Suppressor macrophage treated with lipopolysaccharide for 1 hour (primary cell): ENCODE results near the gene MIS18BP1.
A peak's percentile ranks its signal among the peaks of the same experiment; 100 is the strongest.
"Not testable (repeated sequence)": the region's sequence is repeated elsewhere in the genome, so short reads cannot be mapped to it uniquely, and the experiment has no call there.

Source experiments
- DNase-seq, 3 donors: peaks; one replicate each; pipeline ENCODE4 v3.0.0-alpha.2; 2020 to 2022

Gene MIS18BP1

GRCh38 chr14:45253070-45253753 lies at the start of gene MIS18BP1:
Gene MIS18BP1 (minus strand): TSS chr14:45253202. CDS start chr14:45247286, 5,916 bp downstream.
- peak; percentile 97 to 98 (median 98) for DNase-seq

GRCh38 chr14:45298423-45299117 lies 45.6 kb upstream of the MIS18BP1 start:
- DNase-seq: no peak

GRCh38 chr14:45294796-45295195 lies 41.8 kb upstream of the MIS18BP1 start:
- DNase-seq: not testable (repeated sequence)

- DNase-seq: no peak
Measured at GRCh38 chr14:45290547-45290946, 37.5 kb upstream of the MIS18BP1 start.

GRCh38 chr14:45287610-45288009 lies 34.6 kb upstream of the MIS18BP1 start:
- DNase-seq: no peak

- DNase-seq: no peak
Measured at GRCh38 chr14:45284802-45285201, 31.8 kb upstream of the MIS18BP1 start.

GRCh38 chr14:45281731-45282400 lies 28.9 kb upstream of the MIS18BP1 start:
- not testable (repeated sequence) for DNase-seq

GRCh38 chr14:45271858-45272537 lies 19.0 kb upstream of the MIS18BP1 start:
- DNase-seq: no peak

- DNase-seq: no peak
Measured at GRCh38 chr14:45270031-45270430, 17.0 kb upstream of the MIS18BP1 start.

GRCh38 chr14:45267071-45267470 lies 14.1 kb upstream of the MIS18BP1 start:
- DNase-seq: no peak

- DNase-seq: no peak
Measured at GRCh38 chr14:45262637-45263036, 9.6 kb upstream of the MIS18BP1 start.

GRCh38 chr14:45261209-45261608 lies 8.2 kb upstream of the MIS18BP1 start:
- no peak for DNase-seq

GRCh38 chr14:45258805-45259204 lies 5.8 kb upstream of the MIS18BP1 start:
- DNase-seq: no peak

- DNase-seq: no peak
Measured at GRCh38 chr14:45258073-45258472, 5.1 kb upstream of the MIS18BP1 start.

GRCh38 chr14:45254771-45255170 lies 1.8 kb upstream of the MIS18BP1 start:
- peak; percentile 10 to 64 (median 51) for DNase-seq

- no peak for DNase-seq
Measured at GRCh38 chr14:45253754-45254310, 830 bp upstream of the MIS18BP1 start.

GRCh38 chr14:45252366-45253069 lies 484 bp downstream of the MIS18BP1 start:
- peak in 1 of 3 donors; percentile 23 for DNase-seq

GRCh38 chr14:45251912-45252311 lies 1.1 kb downstream of the MIS18BP1 start:
- peak; percentile 76 to 90 (median 86) for DNase-seq

- peak; percentile 32 to 57 (median 43) for DNase-seq
Measured at GRCh38 chr14:45249856-45250575, 3.0 kb downstream of the MIS18BP1 start.

GRCh38 chr14:45247427-45247826 lies 5.6 kb downstream of the MIS18BP1 start:
- DNase-seq: no peak

GRCh38 chr14:45246691-45247090 lies 6.3 kb downstream of the MIS18BP1 start:
- no peak for DNase-seq
